GM23338 (cell line): ENCODE results near the gene MCOLN2.

Experiments
- CREB1 ChIP-seq: fragments of 250-450 bp; sonication (Bioruptor Pico); IDR thresholded peaks from 2 replicates; pipeline ENCODE4 v1.5.0; 2020; ENCODE audit warnings: low read depth, mild to moderate bottlenecking, moderate library complexity
- CTCF ChIP-seq, 2 experiments: fragments of 200-600 bp in 1 of 2; sonication (generic) in 1 of 2; conservative IDR thresholded peaks; 2 replicates each; pipeline versions ENCODE4 v1.5.1 to v1.6.1; 2016 to 2017; ENCODE audit warnings: antibody characterized with exemption in 2 of 2, low read depth in 2 of 2, mild to moderate bottlenecking in 2 of 2, moderate library complexity in 1 of 2
- ETS1 ChIP-seq: IDR thresholded peaks from 2 replicates; pipeline ENCODE4 v1.6.1; 2016; ENCODE audit warnings: antibody characterized with exemption
- EZH2 ChIP-seq: fragments of 200-600 bp; sonication (generic); IDR thresholded peaks from one replicate; pipeline ENCODE4 v1.8.0; 2017; ENCODE audit warnings: antibody characterized with exemption, mild to moderate bottlenecking, low read depth; ENCODE audit not compliant: unreplicated experiment
- EZH2phosphoT487 ChIP-seq: fragments of 200-600 bp; sonication (generic); IDR thresholded peaks from one replicate; pipeline ENCODE4 v1.8.1; 2018; ENCODE audit warnings: antibody characterized with exemption; ENCODE audit not compliant: unreplicated experiment
- JUNB ChIP-seq: IDR thresholded peaks from one replicate; pipeline ENCODE4 v1.6.1; 2016; ENCODE audit warnings: antibody characterized with exemption; ENCODE audit not compliant: unreplicated experiment
- POLR2AphosphoS5 ChIP-seq: IDR thresholded peaks from 2 replicates; pipeline ENCODE4 v1.6.1; 2016; ENCODE audit warnings: antibody characterized with exemption, low read depth
- REST ChIP-seq: IDR thresholded peaks from one replicate; pipeline ENCODE4 v1.6.1; 2018; ENCODE audit warnings: antibody characterized with exemption; ENCODE audit not compliant: unreplicated experiment
- STAT1 ChIP-seq: IDR thresholded peaks from one replicate; pipeline ENCODE4 v1.6.1; 2016; ENCODE audit warnings: antibody characterized with exemption; ENCODE audit not compliant: unreplicated experiment
- ZNF114 ChIP-seq: fragments of 250-450 bp; sonication (Bioruptor Pico); IDR thresholded peaks from 2 replicates; pipeline ENCODE4 v1.5.0; 2020; ENCODE audit warnings: mild to moderate bottlenecking, moderate library complexity
- ZNF331 ChIP-seq: fragments of 250-450 bp; sonication (Bioruptor Pico); IDR thresholded peaks from 2 replicates; pipeline ENCODE4 v1.5.0; 2020; ENCODE audit warnings: low read depth, mild to moderate bottlenecking, moderate library complexity
- ZNF462 ChIP-seq: fragments of 250-450 bp; sonication (Bioruptor Pico); IDR thresholded peaks from 2 replicates; pipeline ENCODE4 v1.5.0; 2020; ENCODE audit warnings: mild to moderate bottlenecking, moderate library complexity

GRCh38 chr1:84946631-84947030, 50.3 kb downstream of the MCOLN2 start:
- TF ChIP-seq CTCF (conservative IDR thresholded peaks at IDR 0.05; ENCODE audit: low read depth in 2 of 2) (no peak), JUNB (no peak), POLR2AphosphoS5 (no peak), EZH2phosphoT487 (no peak), EZH2 (no peak), CREB1 (CRISPR knock-in tag) (no peak), REST (no peak), ZNF114 (CRISPR knock-in tag) (no peak), ZNF331 (CRISPR knock-in tag) (no peak), ZNF462 (no peak), ETS1 (no peak), STAT1 (no peak)
